Measurements from ENCODE around the gene TMPRSS4.

The TMPRSS4 gene

GRCh38 chr11:118079491-118079890 lies 2.6 kb downstream of the TMPRSS4 start:
- DNase-seq (ENCODE audit: low spot score): no peak

- DNase-seq (ENCODE audit: low spot score): no peak
Measured at GRCh38 chr11:118080296-118080695, 3.4 kb downstream of the TMPRSS4 start.

- DNase-seq (ENCODE audit: low spot score): no peak
Measured at GRCh38 chr11:118081241-118081958, 4.5 kb downstream of the TMPRSS4 start.

- DNase-seq (ENCODE audit: low spot score): no peak
Measured at GRCh38 chr11:118082880-118083552, 6.1 kb downstream of the TMPRSS4 start.

GRCh38 chr11:118084247-118084646 lies 7.4 kb downstream of the TMPRSS4 start:
- DNase-seq (ENCODE audit: low spot score): no peak

- DNase-seq (ENCODE audit: low spot score): no peak
Measured at GRCh38 chr11:118084656-118085055, 7.8 kb downstream of the TMPRSS4 start.

- no peak for DNase-seq (ENCODE audit: low spot score)
Measured at GRCh38 chr11:118086913-118087768, 10.3 kb downstream of the TMPRSS4 start, which contains the start of gene SMIM35. Gene SMIM35, minus strand, starts transcription at chr11:118086963. Its CDS starts 206 bp downstream, at chr11:118086757.

GRCh38 chr11:118087931-118088330 lies 11.1 kb downstream of the TMPRSS4 start:
- DNase-seq (ENCODE audit: low spot score): no peak

GRCh38 chr11:118088531-118088930 lies 11.7 kb downstream of the TMPRSS4 start:
- DNase-seq (ENCODE audit: low spot score): no peak

- no peak for DNase-seq (ENCODE audit: low spot score)
Measured at GRCh38 chr11:118090545-118091162, 13.8 kb downstream of the TMPRSS4 start.

GRCh38 chr11:118091690-118092089 lies 14.8 kb downstream of the TMPRSS4 start:
- no peak for DNase-seq (ENCODE audit: low spot score)

- DNase-seq (ENCODE audit: low spot score): no peak
Measured at GRCh38 chr11:118092907-118093571, 16.2 kb downstream of the TMPRSS4 start.

- DNase-seq (ENCODE audit: low spot score): no peak
Measured at GRCh38 chr11:118095493-118095892, 18.6 kb downstream of the TMPRSS4 start.

GRCh38 chr11:118095967-118096367 lies 19.1 kb downstream of the TMPRSS4 start:
- no peak for DNase-seq (ENCODE audit: low spot score)

- DNase-seq (ENCODE audit: low spot score): no peak
Measured at GRCh38 chr11:118098996-118099837, 22.3 kb downstream of the TMPRSS4 start.

GRCh38 chr11:118099838-118100556 lies 23.1 kb downstream of the TMPRSS4 start:
- DNase-seq (ENCODE audit: low spot score): no peak

- DNase-seq (ENCODE audit: low spot score): no peak
Measured at GRCh38 chr11:118100691-118101232, 23.9 kb downstream of the TMPRSS4 start.

GRCh38 chr11:118102721-118103261 lies 25.9 kb downstream of the TMPRSS4 start:
- DNase-seq (ENCODE audit: low spot score): no peak

- no peak for DNase-seq (ENCODE audit: low spot score)
Measured at GRCh38 chr11:118104491-118104890, 27.6 kb downstream of the TMPRSS4 start.
